Measurements from ENCODE around the gene SYT17. TPM values are rescaled to one million over a fixed set of nuclear protein-coding genes. Genes with fewer than 3 reads are reported as not detected.

Gene SYT17
- total RNA-seq, 1 donor from 2014 or later: 0.64 TPM

GRCh38 chr16:19192865-19193264 is 24.8 kb downstream of the SYT17 start:
- intact Hi-C loops (cut with micrococcal nuclease): no loop called here
- no peak for DNase-seq
- no peak for ATAC-seq

DNA sequence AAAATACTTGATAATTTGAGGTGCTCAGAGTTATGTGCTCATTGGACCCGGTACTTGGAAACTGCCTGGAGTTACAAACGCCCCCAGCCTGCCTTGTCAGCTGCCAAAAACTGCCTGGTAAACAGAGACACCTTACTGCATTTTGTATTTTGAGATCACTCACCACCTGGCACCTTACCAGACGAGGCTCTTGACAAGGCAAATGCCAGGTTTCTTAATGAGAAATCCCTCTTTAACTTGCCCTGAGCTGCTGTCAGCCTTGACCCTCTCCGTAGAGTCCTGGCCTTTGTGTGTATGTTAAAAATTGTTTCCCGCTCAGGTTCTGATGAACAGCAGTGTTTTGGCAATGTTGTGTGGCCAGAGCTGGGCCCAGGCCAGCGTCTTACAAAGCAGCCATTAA is 28.8 kb downstream of the SYT17 start:
- no peak for ATAC-seq
- no peak for DNase-seq
- intact Hi-C loops (cut with micrococcal nuclease): no loop called here

GRCh38 chr16:19203374-19203966 is 35.4 kb downstream of the SYT17 start:
- ATAC-seq: no peak
- intact Hi-C loops (cut with micrococcal nuclease): no loop called here
- DNase-seq: no peak

- intact Hi-C loops (cut with micrococcal nuclease): no loop called here
- ATAC-seq: no peak
- no peak for DNase-seq
Measured at GRCh38 chr16:19210280-19210924, 42.4 kb downstream of the SYT17 start.

DNA sequence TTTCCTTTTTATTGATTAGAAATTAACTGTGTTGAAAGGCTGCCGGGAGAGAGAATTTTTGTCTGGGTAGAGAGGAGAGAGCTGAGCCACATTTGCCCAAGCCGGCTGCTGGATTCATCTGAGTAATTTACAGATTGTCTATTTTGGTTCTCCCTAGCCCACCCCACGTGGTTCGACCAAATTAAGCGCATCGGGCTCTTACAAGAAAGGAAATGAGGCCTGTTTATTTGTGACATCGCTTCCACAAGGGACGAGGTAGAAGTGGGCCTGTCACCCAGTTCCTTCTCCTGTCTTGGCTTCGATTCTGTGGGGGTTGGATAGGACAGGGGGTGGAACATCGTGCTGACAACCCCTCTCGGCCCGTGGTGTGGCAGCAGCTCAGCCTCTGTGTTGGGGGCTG is 42.9 kb downstream of the SYT17 start:
- intact Hi-C loops (cut with micrococcal nuclease): no loop called here
- DNase-seq (no peak), ATAC-seq (no peak)

- ATAC-seq: no peak
- DNase-seq: no peak
- intact Hi-C loops (cut with micrococcal nuclease): no loop called here
Measured at GRCh38 chr16:19212059-19212458, 44.0 kb downstream of the SYT17 start.

DNA sequence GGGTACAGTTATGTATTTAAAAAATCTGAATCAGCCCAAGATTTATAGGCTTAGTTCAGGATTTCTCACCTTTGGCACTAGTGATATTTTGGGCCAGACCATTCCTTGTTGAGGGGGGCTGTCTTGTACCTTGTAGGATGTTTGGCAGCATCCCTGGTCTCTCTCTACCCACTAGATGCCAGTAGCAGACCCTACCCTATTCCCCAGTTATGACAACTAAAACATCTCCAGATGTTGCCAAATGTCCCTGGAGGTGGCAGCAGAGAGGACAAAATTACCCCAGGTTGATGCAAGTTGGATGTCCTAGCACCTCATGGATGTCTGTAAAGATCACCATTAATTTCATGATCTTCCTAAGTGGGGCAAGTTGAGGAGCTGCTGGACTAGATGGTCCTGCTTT is 45.8 kb downstream of the SYT17 start:
- DNase-seq (no peak), ATAC-seq (no peak)
- intact Hi-C loops (cut with micrococcal nuclease): no loop called here

DNA sequence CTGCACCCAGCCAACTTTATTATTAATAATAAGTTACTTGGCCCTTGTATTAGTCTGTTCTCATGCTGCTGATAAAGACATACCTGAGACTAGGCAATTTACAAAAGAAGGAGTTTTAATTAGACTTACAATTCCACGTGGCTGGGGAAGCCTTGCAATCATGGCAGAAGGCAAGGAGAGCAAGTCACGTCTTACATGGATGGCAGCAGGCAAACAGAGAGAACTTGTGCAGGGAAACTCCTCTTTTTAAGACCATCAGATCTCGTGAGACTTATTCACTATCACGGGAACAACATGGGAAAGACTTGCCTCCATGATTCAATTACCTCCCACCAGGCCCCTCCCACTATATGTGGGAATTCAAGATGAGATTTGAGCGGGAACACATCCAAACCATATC is 47.7 kb downstream of the SYT17 start:
- DNase-seq (no peak), ATAC-seq (no peak)
- intact Hi-C loops (cut with micrococcal nuclease): no loop called here

- intact Hi-C loops (cut with micrococcal nuclease): no loop called here
- ATAC-seq: no peak
Measured at GRCh38 chr16:19218581-19218980, 50.5 kb downstream of the SYT17 start.

DNA sequence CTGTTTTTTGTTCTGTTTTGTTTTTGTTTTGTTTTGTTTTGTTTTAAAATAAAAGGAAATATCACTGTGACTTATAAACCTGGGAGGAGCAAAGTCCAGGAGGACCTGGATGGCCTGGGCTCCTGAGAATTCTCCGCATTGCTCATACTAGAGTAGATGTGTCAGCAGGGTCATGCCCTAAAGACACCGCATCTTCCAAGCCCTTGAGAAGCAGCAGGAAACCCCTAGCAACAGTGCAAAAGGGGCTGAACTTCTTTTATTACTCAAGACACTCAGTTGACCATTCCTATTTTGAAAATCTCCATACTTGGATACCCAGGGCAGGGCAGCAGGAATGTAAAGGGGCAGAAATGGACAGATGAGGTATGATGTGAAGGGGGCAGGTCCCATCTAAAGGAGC is 51.8 kb downstream of the SYT17 start:
- intact Hi-C loops (cut with micrococcal nuclease): no loop called here
- DNase-seq: no peak
- ATAC-seq: no peak

More at GRCh38 chr16:19218581-19218980, 50.5 kb downstream of the SYT17 start:
- DNase-seq: no peak

DNA sequence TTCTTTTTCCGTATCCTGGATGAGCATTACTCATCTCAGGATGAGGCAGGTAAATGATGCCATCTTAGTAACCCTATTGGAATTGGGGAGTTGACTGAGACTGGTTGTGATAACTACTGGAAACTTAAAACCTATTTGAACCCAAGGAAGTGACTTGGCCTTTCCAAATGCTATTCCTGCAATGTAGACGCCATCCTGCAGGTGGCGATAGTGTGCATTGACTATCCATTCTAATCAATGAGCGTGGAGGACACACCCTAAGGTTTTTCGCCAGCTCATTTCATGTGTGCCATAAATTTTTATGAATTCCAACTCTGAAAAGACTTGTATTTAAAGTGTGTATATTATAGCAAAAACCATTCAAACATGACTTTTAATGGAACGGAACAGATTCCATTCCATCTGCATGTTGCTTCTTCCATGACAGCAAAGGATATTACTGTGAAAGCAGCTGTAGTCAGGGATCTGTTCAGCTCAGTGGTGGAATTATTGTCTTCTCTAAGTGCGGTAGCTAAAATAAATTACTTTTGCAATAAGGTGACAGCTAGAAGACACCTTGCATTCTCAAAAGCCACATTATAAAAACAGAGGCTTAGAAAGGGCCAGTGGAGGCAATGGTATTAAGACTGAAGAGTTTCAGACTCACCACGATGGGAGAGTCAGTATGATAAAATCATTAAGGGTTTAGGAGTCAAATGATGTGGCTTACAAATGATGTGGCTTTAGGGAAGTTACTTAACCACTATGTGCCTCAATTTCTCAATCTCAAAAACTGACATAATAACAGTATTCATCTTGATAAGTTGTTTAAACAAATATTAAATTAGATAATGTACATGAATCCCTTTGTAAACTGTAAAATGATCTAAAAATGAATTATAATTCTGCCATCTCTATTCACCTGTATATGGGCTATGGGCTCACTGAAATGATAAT is 55.5 kb downstream of the SYT17 start:
- intact Hi-C loops (cut with micrococcal nuclease): no loop called here
- DNase-seq (no peak), ATAC-seq (no peak)

- intact Hi-C loops (cut with micrococcal nuclease): no loop called here
- ATAC-seq: no peak
- DNase-seq: no peak
Measured at GRCh38 chr16:19225651-19226050, 57.6 kb downstream of the SYT17 start.

DNA sequence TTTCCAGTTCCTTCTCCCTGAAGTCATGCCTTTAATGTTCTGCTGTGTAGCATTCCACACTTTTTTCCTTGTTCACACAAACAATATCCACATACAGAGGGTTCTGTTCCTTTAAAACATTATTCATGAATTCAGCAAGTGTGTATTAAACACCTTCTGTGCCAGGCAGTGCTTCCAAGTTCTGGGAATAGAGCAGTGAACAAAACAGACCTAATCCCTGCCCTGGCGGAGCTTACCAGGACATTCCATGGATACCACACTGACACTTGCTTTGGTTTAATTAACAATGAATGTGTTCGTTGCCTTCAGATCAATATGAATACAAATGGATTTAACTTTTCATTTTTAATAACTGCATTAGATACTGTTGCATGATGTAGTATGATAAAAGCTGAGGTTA is 59.6 kb downstream of the SYT17 start:
- DNase-seq: no peak
- intact Hi-C loops (cut with micrococcal nuclease): no loop called here
- no peak for ATAC-seq

DNA sequence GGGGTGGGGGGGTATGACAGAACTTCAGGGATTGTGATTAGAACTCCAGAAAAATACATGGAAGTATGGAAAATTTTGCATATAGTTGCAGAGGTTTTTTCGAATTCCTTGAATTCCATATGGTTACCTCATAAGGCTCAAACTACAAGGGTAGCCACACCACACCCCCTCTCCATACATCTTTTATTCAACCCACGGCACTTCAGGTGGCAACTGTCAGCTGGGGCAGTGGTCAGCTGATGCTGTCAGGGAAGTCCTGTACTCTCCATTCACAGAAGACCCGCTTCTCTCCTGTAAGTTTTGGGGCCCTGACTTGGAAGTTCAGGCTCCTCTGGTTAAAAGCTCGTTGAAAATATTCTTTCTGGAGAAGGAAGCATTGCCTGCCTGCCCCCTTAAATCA is 60.0 kb downstream of the SYT17 start:
- ATAC-seq (no peak), DNase-seq (no peak)
- intact Hi-C loops (cut with micrococcal nuclease): no loop called here

DNA sequence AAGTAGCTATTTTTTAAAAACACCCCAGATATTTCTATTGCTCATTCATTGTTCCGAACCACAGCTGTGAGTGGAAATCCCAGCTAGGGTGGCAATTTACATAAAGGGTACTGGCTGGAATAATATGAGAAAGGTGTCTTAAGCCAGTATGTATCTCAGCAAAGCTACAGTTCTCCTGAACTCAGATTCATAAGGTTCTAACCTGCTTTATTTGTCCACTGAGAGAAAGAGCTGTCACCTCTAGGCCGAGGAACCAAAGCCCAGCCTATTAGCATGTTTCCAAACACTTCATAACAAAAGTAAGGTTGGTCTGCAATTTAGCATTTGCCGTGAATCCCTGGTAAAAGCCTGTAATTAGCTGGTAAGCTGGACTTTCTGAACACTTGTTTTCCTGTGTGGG is 60.5 kb downstream of the SYT17 start:
- ATAC-seq: no peak
- intact Hi-C loops (cut with micrococcal nuclease): no loop called here
- DNase-seq: no peak

DNA sequence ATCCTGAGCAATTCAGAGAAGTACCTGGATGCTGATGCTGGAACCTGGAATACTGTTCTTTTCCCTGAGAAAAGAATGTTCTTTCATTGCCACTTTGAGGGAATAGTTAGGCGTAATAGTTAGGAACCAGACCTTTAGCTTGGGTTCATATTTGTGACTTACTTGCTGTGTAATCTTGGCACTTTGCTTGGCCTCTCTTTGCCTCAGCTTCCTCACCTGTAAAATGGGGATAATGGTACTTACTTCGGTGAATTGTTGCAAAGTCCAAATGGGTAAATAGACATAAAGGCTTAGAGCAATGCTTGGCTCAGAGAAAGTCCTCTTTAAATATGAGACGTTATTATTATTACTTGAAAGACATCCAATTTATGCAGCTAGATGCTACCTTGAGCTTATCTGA is 62.5 kb downstream of the SYT17 start:
- DNase-seq (no peak), ATAC-seq (no peak)
- intact Hi-C loops (cut with micrococcal nuclease): no loop called here

DNA sequence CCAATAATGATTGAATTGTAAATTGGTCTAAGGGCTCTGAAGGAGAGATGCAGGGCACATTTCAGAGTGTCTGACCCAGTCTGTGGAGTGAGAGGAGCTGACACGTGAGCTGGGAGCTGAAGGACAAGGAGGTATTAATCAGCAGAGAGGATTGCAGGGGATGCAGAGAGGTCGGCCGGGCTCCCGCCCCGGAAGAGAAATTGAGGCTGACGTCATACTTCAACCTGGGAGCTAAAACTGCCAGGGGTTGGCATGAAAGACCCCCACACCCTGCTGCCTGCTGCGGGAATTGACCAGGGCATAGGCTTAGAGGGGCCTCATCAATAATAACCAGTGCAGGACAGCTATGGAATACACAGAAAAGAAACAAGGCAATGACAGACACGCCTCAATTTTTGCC is 63.8 kb downstream of the SYT17 start:
- DNase-seq: no peak
- intact Hi-C loops (cut with micrococcal nuclease): no loop called here
- ATAC-seq: no peak

- ATAC-seq: no peak
- intact Hi-C loops (cut with micrococcal nuclease): no loop called here
- no peak for DNase-seq
Measured at GRCh38 chr16:19232988-19233387, 64.9 kb downstream of the SYT17 start.

DNA sequence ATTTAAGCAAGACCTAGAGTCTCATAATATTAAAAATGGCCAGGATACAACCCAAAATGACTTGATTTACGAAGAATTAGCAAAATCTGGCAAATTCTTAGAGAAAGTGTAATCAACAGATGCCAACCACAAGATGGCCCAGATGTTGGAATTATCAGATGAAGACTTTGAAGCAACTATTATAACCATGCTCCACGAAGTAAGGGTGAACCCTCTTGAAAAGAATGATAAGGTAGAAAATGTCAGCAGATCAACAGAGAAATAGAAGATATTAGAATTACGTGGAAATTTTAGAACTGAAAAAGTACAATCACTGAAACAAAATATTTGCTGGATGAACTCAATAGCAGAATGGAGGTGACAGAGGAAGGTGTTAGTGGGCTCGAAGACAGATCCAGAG is 67.4 kb downstream of the SYT17 start:
- ATAC-seq: no peak
- intact Hi-C loops (cut with micrococcal nuclease): no loop called here

DNA sequence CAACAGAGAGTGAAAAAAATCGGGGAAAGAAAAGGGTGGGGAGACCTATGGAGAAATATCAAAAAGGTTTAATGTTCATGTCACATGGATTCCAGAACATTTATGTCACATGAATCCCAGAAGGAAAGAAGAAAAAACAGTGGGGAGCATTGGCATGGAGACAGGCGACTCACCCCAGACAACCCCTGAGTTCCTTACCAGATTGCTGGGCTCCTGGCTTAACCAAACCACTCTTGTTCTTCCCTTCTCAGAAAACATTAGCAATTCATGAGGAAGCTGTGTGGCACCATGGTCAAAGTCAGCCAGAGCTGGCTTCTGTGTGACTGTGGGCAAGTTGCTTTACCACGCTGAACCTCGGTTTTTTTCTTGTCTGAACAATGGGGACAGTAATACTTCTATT is 67.8 kb downstream of the SYT17 start:
- DNase-seq (no peak), ATAC-seq (no peak)
- intact Hi-C loops (cut with micrococcal nuclease): no loop called here

More for the DNA sequence above, 67.4 kb downstream of the SYT17 start:
- no peak for DNase-seq

Measured in left ventricle myocardium superior (tissue), 1 donor.